AG08395 (cell line): ENCODE results near the gene CCDC102B.
"Not testable (repeated sequence)": the region's sequence is repeated elsewhere in the genome, so short reads cannot be mapped to it uniquely, and the experiment has no call there.

Source experiments
- DNase-seq: peaks from one replicate; pipeline ENCODE4 v3.0.0; 2012; ENCODE audit warnings: mixed read lengths, low spot score

The CCDC102B gene

GRCh38 chr18:68830256-68831045 is 32.6 kb downstream of the CCDC102B start:
- no peak for DNase-seq

- no peak for DNase-seq
Measured at GRCh38 chr18:68833756-68834155, 35.9 kb downstream of the CCDC102B start.

DNA sequence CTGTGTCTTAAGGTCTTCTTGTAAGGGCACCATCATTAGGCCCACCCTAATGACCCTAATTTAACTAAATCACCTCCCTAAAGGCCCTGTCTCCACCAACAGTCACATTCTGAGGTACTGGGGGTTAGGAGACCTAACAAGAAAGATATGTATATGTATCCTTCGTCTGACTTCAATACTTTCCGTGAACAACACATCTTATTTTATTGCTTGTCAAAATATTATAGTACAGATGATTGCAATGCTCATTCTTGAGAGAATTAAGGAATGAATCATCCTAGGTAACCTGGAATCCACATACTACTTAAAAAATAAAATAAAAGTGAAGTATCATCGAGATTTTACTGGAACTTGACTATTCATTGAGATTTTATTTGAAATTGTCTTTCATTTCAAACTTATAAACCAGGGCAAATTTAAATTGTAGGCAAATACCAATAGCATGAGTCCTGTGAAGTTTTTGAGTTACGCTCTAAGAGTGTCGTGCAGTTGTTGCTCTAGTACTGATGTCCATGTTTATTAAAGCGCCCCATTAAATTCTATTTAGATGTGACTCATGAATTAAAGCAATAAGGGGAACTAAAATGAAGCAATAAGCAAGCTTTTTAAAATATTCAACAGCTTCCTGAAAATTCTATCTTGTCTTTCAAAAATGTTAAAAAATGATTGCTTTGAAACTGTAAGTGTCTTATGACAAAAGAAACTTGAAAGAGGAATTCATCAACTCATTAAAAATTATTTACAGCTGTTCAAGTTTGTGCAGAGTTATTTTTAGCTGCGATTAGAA is 40.0 kb downstream of the CCDC102B start:
- DNase-seq: peak; percentile 49

- DNase-seq: no peak
Measured at GRCh38 chr18:68839701-68840100, 41.8 kb downstream of the CCDC102B start.

DNA sequence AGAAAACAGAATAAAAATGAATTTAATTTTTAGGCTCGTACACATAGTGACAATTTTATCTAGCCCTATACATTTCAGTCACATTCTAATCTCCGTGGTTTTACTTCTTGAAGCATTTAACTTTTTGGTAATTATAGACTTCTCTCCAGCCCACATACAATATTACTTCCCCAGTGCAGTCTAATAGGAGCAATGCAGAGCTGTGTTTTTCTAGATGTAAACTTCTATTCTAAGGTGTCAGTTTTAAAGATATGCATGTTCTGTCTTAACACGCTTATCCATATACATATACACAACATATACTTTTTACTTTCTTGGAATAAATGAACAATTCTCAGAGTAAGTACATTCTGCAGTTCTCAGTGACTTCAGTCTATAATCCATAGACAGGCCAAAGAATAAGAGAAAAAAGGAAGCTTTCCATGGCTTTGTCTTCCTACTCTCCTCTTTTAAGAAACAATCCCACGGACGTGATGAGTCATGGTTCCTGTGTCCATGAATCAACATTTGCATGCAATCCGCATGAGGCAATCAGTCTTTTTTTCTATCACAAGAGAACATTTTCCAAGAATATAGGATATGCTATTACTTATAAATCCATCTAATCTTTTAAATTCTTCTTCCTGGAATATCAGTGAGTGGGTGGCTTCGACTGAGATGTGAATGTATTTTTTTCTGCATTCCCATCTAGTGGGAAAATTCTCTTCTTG is 42.8 kb downstream of the CCDC102B start:
- peak; percentile 60 for DNase-seq

DNA sequence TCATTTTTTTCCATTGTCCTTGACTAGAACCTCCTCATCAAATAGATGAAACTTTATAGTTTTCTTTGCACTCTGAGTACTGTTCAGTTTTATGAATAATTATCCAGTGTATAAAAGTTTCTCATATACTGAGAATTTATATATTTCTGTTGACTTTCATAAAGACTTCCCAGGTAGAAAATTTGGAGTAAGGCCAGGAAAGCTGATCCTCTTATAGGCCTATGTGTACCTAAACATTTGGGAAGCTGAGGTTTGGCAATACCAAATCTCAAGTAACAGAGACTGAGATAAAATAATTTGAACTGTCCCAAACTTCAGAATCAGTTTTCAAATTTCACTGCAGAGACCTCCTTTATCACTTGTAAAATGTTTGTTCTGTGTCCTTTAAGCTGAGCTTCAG is 43.4 kb downstream of the CCDC102B start:
- no peak for DNase-seq

GRCh38 chr18:68842951-68843350 is 45.1 kb downstream of the CCDC102B start:
- no peak for DNase-seq

DNA sequence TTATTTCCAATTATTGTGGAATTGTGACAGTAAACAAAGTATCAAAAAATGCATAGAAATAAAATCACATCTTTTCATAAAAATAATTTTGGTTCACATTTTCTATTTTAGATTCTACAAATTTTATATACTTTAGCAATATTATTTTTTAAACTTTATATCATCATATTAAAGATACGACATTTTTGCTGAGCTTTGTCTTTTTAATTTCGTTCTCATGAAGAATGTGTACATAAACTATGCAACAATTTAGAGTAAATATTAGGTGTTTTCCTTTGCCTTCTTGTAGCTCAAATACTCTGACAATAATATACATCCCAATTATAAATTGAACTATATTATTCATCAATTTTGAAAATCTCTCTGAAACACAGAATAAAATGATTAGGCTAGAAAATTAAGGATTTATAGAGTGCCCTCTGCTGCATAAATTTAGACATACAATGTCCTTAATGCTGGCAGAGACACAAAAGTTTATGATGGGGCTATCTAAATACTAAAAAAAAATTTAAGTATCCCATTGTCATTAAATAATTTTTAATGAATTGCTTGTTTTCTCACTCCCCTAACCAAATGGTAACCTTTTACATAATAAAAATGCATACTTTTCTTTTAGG is 45.7 kb downstream of the CCDC102B start:
- DNase-seq: no peak

DNA sequence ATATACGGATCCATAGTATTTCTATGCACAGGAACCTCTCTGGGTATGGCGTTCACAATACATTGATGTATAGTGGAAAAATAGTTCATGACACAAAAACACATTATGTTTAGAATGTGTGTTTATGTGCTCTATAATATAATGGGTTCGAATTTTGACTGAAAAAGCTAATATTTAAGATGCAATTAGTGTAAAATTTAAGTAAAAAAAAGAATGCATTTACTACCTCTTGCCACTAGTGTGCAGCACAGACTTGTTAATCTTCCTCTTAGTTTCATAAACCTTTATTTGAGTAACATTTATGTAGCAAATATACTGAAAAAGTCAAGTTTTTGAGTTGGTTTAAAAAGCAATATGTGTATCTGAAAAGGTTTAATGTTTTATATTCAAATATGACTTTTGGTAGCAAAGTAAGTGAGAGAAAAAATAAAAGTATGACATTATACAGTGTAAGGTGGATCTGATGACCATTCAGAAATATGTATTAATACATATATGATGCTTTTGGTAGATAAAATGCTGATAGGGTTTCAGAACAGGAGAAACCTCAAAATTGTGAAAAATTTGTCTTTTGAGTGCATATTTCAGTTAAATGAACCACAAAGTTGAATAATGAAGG is 49.4 kb downstream of the CCDC102B start:
- peak; percentile 4 for DNase-seq

DNA sequence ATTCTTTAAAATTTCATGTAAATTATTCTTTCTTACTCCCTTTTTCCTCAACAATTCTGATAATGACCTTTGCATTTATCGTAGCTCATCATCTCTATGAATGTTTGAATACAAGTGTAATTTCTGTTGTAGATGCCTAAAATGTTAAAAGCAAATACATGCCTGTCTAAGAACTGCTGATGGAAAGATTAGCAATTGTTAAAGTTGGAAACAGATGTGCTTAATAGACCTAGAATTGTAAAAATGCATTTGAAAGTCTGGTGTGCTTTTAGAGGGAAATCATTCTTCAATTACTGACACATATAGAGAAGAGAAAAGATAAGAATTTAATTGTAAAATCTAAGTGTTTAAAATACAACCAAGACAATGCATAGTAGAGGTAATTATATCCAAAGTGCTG is 50.4 kb downstream of the CCDC102B start:
- DNase-seq: no peak

GRCh38 chr18:68854786-68855391 is 57.0 kb downstream of the CCDC102B start:
- DNase-seq: no peak

DNA sequence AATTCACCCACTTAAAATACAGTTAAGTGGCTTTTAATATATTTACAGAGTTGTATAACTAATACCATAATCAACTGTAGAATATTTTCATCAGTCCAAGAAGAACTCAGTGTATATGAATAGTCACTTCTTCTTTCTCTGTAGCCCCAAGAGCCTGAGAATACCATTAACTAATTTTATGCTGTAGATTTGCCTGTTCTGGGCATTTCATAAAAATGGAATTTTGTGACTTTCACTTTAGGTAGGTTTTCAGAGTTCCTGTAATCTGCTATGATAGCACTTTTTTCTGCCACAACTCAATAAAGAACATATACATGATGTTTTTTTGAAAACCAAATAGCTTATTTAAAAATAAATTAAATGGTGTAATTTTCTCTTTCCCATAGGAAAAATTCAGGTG is 57.6 kb downstream of the CCDC102B start:
- DNase-seq: no peak

DNA sequence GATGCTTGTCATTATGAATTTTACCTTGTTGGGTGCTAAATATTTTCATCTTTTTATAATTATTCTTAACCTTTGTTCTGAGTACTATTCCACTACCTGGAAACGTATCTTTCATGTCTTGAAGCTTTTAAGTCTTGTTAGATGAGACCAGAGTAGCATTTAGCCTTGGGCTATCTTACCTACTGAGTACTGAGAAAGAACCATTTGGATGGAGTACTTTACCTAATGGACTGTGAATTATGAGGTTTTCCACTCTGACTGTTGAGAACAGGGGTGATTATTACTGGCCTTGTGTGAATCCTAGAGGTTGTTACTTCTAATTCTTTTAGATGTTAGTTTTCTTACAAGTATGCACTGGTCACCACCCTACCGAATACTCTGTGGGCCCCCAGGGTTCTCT is 63.5 kb downstream of the CCDC102B start:
- no peak for DNase-seq

DNA sequence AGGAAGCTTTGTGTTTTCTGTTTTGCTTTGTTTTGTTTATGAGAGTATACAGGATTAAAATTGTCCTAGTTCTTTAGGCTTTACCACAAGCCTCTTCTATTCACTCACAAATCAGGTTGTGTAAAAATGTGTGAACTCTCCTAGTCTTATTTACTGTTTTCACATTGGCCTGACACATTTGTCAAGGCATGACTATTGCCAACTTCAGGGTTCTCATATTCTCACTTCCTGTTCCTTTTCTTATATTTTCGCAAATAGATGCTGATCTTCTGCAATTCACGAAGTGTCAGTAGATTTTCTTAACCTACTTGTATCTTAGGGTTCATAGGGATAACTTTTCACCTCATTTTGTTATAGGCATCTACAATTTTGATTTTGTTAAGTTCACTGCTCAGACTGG is 67.1 kb downstream of the CCDC102B start:
- DNase-seq: no peak

DNA sequence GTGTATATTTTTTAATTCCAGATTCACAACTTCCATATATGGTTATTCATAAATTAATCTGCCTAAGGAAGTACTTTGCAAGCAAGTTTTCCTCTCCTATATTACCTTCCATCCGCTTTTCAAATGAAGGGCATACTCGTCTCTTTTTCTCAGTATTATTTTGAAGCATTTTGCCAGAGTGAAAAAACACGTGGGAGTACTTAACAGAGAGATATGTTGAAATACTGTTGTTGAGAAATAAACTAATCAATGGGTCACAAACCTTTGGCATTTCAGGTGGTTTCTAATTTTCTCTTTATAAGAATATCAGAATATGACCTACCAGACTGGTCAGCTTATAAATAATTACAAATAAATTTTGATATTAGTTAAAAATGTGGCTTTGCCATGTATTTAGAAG is 67.6 kb downstream of the CCDC102B start:
- DNase-seq: no peak

GRCh38 chr18:68873003-68873402 is 75.1 kb downstream of the CCDC102B start:
- no peak for DNase-seq

DNA sequence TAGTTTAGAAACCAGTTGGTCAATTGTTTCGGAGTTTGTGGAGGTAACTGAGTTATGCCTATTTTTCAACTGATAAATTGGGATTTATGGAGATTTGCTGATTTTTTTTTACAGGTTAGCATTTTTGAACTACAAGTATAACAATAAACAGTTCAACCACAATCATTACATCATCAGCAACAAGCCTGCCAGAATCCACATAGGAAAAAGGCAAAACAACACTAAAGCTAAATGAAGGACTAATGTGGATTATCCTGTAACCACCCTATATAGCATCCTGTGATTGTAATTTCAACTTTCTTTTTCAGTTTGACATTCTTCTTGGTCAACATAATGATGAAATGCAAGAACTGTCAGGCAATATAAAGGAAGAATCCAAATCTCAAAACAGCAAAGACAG is 76.5 kb downstream of the CCDC102B start:
- DNase-seq: peak; percentile 2

DNA sequence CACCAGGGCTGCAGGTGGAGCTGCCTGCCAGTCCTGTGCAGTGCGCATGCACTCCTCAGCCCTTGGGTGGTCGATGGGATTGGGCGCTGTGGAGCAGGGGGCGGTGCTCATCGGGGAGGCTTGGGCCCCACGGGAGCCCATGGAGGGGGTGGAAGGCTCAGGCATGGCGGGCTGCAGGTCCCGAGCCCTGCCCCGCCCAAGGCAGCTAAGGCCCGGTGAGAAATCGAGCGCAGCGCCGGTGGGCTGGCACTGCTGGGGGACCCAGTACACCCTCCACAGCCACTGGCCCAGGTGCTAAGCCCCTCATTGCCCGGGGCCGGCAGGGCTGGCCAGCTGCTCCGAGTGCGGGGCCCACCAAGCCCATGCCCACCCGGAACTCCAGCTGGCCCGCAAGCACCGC is 82.1 kb downstream of the CCDC102B start:
- not testable (repeated sequence) for DNase-seq

- DNase-seq: no peak
Measured at GRCh38 chr18:68887410-68887809, 89.5 kb downstream of the CCDC102B start.

- DNase-seq: no peak
Measured at GRCh38 chr18:68893354-68893753, 95.5 kb downstream of the CCDC102B start.

DNA sequence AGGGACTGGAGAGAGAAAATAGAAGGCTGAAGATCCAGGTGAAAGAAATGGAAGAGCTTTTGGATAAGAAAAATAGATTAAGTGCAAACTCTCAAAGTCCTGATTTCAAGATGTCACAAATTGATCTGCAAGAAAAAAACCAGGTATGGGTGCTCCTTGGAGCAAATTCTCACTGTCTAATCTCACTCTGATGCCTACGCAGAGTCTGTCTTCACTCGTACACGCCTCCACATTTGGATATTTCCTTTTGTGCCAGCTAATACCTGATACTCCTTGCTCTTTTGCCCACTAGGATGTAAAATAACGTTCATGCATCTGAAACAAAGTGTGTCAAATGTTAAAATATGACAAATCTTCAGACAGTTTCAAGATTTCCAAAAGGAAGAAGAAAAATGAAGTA is 99.4 kb downstream of the CCDC102B start:
- no peak for DNase-seq
